ENCODE data around the gene MGMT.

MGMT gene

DNA sequence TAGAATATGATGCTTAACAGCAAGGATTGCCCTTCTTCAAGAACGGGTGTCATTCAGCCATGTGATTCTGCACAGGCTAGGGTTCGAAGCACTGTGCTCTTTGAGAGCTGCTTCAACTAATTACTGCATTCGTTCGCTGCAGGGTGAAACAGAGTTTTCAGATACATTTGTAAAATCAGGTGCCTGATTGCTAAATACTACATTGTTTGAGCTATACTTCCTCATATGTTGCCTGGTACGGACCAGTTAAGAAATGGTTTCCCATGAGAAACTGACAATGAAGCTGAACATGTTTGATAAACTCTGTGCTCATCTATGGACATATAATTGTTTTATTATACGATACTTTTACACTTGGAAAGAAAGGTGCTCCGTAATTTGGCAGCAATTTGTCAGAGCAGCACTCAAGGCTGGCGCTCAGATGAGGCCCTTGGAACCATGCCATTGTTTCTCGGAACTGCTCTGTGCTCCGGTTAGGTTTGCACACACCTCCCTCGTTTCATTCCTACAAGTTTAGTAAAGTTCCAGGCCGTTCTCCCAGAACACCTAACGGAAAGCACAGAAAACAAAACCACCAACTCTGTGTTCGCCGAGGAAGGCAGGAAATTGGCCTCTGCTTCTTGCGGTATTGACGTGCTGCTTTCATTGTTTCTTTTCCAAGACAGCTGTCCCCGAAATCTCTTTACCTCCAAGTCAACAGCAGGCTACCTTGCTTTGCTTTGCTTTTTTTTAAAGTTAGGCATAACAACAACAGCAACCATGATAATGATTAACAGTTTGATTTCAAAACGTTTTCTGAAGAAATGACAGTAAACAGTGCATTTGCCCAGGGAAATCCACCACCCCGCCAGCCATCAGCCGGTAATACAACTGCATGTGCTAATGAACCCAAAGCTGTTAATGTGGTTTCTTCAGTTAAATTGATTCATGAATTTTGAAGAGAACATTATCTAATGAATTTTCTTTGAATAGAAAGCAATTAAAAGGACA is 290.2 kb downstream of the MGMT start:
- DNase-seq: peak in 1 of 56 donors; percentile 2

DNA sequence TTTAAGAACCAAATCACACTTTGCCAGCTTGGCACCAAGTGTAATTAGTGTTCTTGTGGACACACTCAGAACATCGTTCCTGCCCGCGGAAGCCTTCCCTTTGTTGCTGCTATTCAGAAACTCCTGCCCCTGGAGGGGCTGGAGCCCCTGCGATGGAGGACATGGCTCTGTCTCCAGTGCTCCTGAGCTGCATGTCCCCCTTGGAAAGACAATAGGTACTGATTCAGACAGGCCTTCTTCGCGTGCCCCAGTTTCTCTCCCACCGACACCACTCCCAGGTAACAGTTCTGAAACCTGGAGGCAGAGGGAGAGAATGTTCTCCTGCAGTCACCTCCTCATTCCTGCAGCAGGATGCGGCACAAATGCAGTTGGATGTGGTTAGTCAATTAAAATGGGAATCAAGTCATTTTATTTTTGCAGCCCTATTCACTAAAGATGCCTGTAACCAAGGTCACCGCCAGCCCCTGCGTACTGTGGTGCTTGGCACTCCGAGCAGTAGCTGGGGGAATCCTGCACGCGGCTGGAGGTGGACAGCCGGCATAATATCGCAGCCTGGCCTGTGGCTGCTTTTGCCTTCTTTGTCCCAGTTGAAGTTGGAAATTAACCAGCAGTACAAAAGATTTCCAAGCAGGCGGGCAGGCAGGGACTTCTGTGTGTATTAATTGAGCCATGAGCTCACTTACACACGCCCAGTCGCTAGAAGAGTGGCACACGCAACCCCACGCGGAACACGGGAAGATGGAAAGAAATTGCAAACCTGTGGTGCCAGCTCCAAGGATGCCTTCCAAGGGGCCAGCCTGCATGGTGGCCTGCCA is 291.4 kb downstream of the MGMT start:
- DNase-seq: peak in 9 of 56 donors; percentile 5 to 40 (median 10)

DNA sequence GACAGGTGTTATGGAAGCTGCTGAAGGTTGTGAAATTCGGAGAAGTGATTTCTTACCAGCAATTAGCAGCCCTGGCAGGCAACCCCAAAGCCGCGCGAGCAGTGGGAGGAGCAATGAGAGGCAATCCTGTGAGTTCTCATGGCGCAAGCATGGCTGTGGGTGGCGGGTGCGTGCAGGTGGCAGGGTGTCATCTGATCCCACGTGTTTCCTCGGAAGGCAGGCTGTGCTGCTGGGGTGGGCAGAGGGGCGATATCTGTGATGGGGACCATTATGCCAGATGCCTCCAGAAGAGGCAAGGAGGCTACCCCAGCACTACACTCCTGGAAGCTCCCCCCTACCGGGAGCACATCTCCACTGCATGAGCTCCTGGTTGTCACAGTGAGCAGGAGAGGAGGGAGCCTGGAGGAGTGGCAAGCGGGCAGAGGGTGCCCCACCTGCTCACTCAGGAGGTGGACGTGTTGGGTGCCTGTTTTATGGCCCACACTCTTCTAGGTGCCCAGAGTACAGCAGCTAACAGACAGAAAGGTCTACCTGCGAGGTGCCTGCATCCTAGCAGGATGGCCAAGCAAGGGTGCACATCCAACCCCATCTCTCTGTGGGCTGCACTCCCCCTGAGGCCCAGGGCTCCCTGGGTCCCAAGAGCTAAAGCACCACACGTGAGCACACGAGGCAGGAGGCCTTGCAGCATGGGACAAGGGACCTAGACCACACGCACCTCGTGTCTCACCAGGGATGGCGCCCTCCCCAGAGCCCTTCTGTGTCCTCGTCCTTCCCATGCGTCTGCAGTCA is 292.4 kb downstream of the MGMT start:
- peak in 2 of 56 donors; percentile 3 to 12 for DNase-seq

DNA sequence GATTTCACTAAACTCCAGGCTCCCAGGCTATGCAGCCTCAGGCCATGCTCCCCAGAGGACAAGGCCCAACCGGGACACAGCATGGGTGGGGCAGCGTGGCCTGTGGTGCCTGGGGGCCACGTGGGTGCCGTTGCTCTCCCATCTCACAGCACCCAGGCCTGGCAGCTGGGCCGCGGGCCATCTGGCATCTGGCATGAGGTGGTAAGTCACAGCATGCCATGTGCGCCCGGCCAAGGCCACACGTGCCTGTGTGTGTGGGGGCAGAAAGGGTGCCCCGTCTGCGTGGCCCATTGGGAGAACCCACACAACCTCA is 292.9 kb downstream of the MGMT start:
- DNase-seq: no peak

DNA sequence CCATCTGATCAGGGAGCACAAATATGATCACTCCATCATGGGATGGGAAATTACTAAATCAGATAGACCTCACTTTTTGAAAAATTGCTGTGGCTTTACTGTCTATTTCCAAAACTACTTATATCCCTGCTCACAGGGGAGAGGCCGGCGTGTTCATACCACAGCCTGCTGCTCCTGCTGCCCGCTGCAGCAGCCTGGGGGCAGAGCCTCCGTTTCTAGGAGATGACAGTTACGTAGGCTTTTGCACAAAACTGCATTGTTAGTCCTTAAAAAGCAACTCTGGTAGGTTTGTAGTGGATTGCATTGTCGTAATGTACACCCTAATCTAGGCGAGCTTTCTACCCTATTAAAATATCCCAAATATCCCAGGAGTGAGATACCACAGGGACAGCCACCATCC is 293.4 kb downstream of the MGMT start:
- DNase-seq: no peak

DNA sequence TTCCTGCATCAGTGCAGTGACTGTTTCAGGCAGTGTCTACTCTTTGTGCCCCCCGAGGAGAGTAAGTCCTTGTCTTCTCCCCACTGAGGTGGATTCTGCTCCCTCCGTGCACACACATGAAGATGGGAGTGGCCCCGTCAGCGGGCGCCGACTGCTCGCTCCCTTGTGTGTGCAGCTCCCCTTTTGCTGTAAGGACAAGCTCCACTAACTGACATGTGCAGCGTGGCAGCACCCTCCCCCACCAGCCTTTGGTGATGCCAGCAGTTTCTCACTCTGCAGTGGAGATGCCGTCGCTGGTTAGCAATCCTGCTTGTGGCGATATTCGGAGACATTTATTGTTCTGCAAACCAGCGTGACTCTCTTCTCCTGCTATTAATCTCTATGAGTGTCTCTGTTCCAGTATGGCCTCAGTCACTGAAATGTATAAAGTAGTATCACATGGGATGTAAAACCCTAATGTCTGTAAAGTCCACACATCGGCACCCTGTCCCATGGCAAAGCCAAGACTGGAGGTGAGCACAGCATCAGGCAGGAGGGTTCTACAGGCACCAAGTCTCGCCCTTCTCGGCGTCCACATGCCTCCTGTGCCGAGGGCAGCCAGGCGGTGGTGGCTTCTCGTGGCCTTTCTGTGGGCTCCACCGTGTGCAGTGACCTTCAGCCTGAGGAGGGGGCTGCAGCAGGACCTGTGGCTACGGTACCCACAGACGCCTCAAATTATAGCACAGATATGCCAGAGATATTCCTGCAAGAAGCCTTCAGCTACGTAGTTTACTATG is 294.3 kb downstream of the MGMT start:
- no peak for DNase-seq

DNA sequence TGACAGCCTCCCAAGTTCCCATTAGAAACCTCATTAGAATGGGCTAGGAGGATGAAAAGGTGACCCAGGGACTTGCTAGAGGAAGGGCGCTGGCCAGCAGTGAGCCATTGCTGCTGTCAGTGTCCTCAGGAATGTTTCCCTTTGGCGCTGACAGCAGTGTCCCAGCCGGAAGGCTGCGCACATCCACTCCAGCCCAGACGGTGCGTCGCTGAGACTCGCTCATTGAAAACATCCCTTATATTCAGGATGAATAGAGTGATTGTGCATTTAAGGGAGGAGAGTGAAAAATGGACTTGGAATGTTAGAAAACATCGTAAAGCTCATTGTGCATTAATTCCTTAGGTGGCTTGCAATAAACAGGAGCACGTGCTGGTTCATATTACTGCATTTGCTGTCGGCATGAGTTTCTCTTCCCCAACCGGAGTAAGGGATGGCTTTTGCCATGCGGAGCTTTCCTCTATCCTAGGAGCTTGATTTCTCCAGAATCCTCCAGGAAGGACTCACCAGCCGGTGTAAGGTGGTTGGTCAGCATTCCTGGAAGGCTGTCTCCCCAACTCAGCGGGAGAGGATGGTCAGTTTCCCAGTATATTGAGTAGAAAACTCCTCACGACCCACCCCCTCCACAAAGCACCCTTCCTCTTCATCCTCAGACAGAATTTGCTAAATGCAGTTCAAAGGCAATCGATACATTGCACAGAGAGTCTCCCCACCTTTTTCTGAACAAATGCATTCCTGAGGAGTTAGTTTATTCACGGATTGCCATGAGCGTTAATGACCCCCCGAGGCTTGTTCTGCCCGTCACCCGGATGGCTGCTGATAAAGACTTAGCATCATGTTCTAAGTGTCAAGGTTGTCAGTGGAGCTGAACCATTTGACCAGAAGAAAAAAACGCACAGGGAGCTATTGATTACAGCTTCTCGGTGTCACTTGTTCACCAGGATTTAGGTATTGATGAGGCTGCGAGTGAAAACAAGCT is 295.2 kb downstream of the MGMT start:
- no peak for DNase-seq

DNA sequence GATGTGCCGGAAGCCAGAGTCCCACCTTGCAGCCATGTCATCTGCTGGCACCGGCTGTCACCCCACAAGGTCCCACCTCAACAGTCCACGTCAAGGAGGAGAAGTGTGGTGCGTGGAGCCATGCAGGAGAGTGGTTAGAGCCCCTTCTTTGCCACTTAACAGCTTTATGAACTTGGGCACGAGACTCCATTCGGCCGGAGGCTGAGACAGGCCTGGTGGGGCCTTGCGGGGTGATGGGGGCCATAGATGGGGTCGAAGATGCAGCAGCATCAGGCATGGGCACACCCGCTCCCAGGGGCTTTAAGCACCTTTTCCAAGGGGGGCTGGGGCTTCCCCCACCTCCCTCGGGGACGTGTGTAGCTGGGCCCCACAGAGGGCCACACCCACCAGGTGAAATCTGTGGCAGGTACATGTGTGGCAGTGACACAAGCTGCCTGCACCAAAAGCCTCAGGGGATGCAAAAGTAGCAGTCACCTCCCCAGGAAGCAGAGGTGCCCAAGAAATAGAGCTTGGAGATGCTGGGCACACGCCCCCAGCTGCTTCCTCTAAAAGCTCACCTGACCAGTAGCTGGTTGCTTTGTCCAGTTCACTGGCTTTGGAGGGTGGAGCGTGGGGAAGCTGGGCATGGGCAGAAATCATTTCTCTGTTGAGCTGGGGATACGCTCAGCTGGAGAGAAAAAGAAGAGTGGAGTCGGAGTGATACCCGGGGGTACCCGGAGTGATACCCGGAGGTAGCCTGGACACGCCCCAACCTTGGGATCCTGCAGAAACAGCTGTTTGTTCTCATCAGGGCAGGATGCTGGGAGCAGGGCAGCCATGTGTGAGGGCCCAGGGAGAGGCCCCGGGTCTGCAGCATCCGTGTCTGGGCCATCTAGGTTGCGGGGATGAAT is 297.2 kb downstream of the MGMT start:
- DNase-seq: no peak

DNA sequence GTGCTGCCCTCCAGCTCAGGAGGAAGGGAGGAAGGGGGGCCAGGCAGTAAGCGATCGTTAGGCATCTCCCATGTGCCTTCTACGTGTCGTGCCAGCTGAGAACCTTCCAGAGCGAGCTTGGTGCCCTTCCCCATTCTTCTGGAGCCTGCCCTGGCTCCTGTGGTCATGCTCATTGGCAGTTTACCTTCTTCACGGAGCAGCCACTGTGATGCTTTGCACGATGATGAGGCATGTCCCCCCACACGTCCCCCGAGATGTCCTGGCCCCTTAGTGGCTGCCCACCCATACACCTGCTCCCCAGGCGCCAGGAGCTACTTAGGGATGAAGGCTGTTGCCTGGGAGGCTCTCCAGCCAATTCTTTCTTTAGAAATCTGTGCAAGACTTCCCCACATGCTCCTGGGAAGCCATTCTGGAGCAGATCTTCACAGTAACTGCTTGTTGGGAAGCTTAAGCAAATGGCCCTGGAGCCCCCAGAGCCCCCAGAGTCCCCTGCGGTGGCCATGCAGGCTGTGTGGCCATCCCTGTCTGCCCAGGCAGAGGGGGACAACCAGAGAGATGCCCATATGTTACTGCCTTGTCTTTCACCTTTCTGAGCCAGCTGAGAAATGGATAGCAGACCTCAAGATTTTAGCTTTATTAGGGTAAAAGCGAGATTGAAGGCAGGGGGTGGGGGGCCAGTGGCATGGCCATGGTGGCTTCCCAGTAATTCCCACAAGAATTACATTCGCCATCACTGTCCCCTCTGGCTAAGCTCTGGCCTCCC is 298.0 kb downstream of the MGMT start:
- no peak for DNase-seq

DNA sequence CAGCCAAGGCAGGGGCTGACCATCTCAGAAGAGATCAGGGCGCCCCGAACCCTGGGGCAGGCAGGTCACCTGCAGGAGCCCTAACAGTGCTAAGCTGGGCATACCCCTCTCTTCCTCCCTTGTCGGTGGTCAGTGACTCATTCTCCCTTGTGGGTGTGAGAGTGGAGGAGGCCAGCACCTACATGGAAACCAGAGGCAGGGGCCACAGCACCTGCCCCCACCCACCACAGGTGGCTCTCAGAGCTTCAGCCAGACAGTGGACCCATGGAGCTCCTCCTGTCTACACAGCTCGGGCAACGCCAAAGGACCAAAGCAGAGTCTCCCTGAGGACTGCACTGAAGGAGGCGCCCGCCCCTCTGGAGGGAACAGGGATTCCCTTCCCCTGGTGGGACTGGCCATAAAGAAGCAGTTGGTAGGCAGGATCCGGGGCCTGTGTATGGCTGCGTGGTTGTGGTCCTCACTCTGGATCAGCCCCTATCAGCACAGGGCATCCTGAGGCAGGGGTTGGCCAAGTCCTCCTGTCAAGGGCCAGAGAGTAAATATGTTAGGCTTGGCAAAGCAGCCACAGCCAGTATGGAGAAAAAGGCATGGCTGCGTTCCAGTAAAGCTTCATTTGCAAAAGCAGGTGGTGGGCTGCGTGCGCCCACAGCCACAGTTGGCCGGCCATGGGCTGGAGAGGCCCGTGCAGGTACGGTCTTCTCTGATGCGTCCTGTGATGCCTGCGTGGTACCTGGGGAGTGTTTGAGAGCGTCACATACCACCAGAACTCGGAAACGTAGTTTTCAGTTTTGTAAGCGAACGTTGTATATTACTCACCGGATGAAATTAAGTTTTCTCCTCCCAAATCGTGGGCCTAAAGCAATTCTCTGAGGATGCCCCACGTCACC is 298.9 kb downstream of the MGMT start:
- no peak for DNase-seq

DNA sequence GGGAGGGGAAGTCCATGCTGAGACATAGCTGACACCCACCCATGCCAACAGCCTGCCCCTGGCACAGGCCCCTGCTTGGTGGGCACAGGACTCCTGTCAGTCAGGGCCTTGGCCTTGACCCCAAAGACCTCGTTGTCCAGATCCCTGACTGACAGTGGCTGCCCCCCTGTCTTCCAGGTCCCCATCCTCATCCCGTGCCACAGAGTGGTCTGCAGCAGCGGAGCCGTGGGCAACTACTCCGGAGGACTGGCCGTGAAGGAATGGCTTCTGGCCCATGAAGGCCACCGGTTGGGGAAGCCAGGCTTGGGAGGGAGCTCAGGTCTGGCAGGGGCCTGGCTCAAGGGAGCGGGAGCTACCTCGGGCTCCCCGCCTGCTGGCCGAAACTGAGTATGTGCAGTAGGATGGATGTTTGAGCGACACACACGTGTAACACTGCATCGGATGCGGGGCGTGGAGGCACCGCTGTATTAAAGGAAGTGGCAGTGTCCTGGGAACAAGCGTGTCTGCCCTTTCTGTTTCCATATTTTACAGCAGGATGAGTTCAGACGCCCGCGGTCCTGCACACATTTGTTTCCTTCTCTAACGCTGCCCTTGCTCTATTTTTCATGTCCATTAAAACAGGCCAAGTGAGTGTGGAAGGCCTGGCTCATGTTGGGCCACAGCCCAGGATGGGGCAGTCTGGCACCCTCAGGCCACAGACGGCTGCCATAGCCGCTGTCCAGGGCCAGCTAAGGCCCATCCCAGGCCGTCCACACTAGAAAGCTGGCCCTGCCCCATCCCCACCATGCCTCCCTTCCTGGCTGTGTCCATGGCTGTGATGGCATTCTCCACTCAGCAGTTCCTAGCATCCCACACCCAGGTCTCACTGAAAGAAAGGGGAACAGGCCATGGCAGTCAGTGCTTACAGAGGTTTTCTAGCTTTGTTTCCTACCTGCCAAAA is 299.8 kb downstream of the MGMT start:
- no peak for DNase-seq

DNA sequence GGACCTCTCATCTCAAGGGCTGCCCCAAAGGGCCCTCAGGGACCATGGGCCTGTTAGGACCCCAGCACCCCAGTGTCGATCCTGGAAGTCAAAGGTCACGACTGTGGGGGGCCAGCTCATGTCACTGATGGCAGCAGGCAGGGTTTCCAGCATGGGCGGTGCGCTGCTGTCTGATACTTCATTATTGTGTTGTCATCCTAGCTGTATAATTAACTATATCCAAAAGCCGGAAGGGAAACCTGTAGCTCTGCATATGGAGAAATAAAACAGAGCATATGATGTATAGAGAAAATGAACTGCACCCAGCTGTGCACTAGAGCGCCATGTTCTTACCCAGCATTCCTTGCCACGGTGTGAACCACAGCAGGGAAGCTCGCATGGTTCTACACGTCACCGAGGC is 300.7 kb downstream of the MGMT start:
- no peak for DNase-seq

DNA sequence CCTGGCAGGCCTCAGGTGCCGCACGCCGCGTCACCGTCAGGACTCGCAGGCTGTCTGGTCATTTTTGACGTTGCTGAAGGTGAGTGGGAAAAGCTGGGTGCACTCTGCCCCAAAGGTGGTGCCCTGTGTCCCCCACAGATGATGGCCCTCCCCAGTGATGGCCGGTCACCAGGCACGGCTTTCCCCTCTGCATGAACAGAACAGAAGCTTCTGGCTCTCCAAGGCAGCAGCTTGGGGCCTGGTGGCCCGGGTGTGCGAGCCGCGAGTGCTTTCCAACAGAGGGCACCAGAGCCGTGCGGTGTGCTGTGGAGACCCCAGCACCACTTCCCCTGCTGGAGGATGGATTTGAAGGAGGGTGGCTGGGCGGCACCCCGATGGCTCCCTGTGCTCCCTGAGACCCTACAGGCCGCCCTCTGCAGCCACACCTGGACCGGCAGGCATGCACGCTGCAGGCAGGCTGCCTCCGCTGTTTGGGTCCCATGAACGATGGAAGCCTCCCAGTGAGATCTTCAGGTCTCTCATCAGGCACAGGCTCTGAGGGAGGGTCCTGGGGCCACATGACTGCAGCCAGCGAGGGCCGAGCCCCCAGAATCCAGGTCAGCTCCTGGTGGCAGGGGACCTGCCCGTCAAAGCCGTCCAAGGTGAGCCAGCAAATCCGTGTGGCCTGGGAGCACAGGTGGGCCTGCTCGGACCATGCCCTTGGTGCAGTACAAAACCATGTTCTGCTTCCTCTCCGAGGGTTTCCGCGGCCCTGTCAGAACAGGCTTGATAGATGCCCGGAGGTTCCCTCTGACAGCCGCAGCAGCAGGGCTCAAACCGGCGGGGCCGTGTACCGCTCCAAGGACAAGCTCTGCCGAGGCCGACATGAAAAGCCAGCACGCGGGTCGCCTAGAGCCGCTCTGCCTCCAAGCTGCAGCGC is 301.7 kb downstream of the MGMT start:
- no peak for DNase-seq

DNA sequence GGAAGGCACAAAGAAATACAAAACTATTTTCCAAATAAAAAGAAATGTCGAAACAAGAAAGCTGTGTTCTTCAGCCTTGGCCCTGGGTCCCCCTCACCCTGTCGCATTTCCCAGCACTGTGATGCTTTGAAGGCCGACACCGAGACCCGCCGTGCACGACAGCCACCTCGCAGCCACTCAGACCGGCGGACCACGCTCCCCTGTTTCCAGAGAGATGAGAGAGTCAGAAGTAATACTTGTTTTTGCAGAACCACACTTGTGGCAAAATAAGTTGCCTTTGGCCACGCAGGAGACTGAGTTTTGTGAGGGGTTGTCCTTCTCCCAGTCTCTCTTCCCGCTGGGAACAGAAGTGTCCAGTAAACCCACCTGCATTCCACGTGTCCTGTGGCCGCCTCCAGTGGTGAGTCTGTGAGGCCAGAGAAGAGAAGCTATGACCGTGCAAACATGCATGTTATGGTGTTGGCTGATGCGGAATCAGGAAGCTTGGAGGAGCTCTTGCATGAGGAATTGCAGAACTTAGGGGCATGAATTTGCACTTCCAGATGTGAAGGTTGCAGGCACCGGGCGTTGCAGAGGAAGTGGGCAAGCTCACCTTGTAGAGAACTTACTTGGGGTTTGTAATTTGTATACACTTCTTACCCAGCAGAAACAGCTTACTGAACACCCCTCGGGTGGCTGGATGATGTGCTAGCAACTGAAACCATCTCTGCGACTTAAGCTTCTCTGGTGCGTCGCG is 302.5 kb downstream of the MGMT start:
- DNase-seq: no peak
